Measurements from ENCODE around the gene GNAQ.
A peak's percentile ranks its signal among the peaks of the same experiment; 100 is the strongest.

Gene GNAQ

DNA sequence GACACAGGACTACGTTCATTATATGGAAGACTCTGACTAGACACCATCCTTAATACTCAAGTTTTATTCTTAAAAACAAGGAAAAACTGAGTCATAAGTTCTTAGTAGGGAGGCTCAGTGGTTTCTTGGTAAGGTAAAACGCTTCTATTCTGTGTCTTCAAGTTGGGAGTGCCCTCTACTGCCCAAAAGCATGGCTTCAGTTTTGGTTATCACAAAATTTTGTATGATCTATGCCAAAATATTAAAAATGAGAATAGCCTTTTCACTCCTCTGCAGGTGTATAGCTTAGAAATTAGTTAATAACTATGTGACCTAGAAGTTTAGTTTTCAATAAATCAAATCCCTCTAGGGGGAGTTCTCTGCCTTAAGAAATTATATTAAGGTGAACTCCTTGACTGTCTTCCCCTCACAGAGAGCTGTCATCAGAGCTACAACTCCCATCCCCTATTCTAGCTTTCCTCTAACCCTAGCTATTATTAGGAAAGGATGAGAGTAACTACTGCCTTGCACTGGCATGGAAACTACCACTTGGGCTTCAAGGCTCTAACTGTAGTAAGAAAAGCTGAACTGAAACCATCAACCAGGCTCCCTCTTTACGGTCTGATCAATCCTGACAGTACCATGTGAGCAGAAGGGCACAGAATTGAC, 189.7 kb downstream of the GNAQ start:
- no peak for DNase-seq

DNA sequence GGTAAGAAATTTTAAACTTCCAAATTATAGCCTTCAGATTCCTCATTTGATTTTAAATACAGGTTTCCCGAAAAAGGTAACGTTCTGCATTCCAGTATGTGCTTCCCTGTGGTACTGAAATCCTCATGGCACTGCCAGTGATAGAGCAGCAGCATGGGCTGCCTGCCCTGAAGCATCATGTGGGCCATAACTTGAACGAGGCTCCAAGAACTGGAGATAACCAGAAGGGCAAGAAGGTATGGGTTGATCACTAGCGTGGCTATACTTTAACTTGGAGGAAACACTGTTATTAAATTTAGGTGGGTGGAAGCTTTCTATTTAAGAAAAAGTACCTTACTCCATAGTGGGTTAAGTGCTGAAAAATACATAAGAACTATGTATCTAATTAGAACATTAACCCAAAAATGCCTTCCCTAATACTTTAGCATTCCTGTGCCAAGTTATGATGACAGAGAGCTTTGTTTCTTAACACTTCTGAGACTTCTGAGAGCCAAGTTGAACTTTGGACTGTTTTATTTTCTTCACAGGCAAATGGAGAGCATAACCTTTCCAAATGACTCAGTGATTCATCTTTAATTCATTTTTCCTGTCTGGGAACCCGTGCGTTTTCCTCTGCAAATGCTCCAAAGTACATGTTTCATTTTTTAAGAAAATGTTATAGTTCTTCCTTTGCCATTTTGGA, 192.0 kb downstream of the GNAQ start:
- peak; percentile 66 for DNase-seq

DNA sequence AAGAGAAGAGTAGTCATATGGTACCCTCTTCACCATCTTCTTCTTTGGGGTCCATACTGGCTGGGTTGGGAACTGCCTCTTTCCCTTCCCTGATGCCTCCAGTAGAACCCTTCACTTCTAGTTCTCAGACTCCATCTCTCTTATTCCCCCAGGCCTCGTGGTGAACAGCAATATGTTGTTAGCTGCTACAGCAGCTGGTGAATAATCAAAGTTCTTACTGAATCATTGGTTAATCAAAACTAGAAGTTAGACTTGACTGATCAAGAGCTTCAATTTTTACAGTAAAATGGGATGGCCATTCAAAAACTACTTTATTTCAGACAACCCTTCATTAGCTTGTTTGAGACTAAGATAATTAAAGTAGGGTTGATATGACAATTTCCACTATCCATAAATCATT, 192.6 kb downstream of the GNAQ start:
- DNase-seq, result no peak

DNA sequence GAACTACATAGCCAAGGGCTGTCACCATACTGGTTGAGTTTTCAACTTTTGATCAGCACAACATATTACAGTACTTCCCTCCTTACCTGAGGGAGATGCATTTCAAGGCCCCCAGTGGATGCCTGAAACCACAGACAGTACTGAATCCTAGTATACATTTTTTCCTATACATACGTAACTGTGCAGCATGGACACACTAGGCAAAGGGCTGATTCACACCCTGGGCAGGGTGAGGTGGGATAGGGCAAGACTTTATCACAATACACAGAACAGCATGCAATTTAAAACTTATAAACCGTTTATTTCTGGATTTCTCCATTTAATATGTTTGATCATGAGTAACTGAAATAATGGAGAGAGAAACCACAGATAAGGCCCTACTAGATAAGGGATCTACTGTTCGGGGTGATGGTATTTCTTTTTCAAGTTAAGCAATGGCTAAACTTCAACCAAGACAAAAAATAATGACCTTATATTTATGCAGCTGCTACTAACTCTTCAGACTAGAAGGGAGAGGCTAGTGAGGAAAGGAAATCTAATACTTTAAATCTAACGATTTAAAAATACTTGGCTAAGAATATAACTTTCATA, 196.6 kb downstream of the GNAQ start:
- DNase-seq, result no peak

DNA sequence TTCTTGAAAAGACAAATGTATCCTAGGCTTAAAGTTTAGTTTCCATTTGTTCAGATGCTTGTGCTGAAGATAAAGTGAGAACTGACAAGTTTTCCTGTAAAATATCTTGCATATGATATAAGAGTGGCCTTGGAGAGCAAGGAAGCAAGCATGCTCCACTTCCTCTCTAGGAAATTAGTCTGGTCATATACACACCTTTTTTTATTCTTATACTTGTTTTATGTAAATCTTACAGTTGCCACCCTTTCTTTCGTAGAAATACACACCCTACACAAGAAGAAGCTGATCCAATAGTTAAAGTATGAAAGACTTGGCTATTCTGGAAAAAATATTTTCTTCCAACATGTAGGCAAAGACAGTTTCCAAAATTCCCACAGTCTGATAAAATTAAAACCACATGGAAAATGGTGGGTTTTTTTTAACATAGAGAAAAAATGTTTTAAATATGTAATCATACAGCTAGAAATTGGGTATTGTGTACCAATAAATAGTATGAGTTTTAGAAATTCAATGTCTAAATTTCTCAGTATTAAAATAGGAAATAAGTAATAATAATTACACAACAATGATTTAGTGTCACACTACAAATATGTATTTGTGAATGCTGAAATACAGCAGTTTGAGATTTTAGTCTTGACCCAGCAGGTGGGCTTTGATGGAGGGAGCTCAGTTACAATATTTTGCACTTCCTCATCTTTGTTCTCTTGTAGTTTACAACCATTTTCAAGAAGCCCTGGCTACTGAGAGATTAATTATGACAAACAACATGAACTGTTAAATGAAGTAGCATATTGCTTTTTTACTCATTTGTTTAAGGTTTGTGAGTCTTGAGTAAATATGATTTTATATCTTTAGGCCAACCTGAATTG, 197.8 kb downstream of the GNAQ start:
- DNase-seq, result peak; percentile 47

DNA sequence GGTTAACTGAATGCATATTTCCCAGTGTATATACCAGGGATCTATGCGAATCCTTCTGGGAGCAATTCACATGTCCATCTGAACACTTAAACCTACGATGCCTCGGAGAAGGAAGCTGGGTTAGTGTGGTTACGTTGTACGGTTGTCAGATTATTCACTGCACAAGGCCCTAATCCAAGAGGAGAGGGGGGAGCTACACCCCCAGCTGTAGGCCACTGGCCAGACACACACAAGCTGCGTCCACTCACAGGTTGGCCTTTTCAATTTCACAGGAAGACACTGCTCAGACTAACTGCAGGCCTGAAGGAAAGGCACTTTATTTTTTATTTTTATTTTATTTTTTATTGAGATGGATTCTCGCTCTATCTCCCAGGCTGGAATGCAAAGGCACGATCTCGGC, 199.0 kb downstream of the GNAQ start:
- DNase-seq, result no peak

DNA sequence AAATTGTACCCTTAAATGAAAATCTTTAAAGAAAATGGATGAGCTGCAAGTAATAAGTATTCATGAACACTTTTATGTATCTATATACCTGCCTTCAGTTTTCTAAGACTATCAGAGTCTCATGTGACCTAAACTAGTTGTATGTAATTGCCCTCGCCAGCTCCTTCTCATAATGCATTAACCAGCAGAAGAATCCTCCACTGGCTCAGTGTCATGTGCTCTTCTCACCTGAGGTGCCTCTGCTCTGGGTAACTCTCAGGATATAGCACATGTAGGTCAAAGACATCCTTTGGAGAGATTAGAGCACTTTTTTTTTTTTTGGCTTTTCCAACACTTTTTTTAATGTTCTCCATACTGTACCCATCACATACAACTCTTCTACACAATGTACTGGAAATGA, 199.8 kb downstream of the GNAQ start:
- DNase-seq, result no peak

DNA sequence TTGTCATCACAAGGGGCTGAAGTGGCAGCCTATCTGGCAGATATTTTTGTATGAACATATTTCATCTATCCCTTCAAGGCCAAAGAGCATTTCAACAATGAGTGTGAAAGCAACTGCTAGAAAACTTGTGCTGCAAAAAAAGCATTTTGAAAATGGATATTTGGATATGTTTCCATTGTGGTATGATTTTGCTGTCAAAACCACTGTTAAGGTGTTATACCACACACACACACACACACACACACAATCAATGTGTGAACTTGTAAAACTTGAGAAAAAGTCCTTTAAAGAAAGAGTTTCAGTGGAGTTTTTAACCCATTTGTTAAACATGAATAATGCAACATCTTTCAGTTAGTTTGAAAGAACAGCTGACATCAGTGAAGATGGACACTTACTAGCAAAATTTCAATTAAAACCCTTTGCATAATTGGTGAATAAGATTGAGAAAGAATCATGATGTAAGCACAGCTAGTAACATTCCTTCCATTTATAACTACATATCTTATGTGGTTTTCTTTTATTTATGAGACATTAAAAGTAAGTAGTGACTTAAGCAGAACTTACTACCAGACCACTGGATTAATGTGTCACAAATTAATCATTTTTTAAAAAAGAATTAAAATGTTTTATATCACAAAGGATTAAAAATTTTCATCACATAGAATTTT, 200.9 kb downstream of the GNAQ start:
- peak; percentile 61 for DNase-seq

DNA sequence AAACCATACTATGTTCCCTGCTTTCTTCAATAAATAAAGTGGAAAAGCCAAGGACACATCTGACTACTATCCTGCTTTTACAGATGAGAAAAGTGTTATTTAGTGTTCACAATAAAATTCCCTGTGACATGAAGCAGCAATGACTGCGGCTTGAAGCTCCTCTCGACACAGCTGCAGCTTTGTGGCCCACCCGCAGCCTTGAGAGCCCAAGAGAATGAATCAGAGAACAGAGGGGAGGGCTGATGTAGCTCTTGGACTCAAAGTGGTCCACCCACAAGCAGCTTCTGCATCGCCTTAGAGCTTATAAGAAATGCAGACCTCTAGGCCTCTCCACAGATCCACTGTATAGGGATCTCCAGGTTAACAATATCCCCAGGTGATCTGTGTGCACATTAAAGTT, 202.2 kb downstream of the GNAQ start:
- DNase-seq, result peak; percentile 22

DNA sequence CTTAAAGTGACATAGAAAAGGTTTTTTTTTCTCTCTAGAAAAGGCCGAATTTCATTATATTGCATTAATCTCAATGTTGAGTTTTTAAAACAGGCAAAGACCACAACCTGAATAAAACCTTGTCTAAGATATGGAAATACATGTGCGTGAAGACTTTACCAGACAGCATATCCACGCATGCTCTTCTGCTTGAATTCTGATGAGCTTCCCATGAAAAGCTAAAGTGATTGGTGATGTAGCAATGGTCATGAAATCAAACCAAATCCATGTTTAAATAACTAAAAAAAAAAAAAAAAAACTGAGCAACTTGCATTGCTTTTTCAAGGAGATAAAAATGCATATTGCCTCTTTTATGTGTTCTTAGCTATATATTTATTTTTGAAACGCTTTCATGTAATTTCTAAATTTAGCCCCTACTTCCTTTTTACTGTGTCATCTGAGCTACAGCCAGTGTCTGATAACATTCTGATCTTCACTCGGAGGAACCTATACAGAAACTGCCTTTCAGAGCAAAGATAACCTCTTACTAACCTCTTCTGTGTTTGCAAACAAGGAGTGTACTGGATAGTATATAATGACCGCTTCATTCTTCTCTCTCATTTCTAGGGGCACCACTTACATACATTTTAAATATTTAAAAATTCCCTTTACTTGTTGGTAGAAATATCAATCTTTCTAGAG, 204.4 kb downstream of the GNAQ start:
- DNase-seq, result no peak

DNA sequence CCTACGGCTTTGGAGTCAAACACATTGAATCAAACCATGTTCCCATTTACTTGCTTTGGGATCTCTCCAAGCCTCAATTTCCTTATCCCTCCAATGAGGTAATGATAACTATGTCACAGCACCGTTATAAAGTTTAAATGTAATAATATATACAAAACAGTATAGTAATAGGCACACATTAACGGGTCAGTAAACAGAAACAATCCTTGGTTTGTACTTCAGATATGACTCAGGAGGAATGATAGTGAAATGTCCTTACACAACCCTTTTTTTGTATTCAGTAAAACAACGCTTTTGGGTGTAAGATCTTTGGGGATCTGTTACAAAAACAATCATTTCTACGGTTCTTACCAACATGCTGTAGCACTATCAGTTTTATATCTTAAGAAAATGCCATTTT, 205.0 kb downstream of the GNAQ start:
- DNase-seq, result no peak

DNA sequence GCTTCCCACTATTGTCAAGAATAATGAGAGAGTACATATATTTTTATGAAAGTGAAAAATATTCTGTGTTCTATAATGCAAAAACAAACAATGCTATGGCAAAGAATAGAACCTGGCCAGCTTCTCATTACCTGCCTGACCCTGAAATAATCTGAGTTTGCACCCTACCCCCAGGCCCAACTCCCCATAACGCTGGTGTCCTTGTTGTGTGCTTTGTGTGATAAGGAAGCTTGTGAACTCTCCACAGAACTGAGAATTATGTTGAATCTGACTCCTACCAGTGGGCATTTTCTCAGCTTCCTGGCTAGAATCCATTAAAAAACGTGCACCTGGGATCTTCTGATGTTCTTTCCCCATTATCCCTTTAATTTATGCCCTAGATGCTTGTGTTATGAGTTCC, 205.5 kb downstream of the GNAQ start:
- no peak for DNase-seq

DNA sequence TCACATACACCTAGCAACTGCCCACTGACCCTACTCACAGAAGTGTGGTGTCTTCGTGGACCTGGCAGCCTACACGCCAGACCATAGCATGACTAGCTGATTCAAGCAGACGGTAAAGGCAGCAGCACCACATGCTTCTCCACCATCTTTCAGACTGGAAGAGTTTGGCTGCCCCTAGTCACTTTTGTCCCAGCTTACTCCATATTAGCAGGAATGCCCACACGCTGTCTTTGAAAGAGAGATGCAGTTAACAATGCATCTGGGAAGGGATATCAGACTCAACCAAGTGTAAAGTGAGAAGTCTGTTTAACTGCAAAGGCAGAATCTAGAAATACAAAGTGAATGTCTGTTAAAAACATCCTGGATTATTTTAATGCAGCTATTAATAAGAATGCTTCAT, 206.2 kb downstream of the GNAQ start:
- no peak for DNase-seq

DNA sequence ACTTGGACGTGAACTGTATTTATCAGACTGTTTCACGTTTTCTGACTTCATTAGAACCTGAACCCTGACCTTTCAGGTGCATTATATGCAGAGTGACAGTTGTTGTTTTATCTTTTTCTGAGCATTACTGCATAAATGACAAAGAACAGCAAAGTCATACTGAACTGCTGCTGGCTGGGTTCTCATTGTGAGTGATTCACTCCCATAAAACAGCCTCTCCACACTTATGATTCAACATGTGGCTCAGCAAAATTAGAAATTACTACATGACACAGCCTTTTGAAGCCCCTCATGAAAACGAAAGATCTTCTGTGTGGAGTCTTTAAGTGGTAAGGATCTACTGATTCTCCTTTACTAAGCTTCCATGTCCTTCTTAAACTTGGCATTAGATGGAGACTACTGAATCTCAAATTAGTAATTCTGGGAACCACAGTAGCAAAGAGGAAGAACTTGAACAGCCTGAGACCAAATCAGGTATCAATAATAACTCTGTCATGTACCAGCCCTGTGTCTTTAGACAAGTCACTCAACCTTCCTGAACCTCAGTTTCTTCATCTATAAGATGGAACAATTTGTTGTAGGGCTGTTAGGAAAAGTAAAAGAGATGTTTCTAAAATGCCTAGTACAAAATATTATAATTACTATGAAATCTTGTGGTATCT, 211.2 kb downstream of the GNAQ start:
- peak; percentile 71 for DNase-seq

DNA sequence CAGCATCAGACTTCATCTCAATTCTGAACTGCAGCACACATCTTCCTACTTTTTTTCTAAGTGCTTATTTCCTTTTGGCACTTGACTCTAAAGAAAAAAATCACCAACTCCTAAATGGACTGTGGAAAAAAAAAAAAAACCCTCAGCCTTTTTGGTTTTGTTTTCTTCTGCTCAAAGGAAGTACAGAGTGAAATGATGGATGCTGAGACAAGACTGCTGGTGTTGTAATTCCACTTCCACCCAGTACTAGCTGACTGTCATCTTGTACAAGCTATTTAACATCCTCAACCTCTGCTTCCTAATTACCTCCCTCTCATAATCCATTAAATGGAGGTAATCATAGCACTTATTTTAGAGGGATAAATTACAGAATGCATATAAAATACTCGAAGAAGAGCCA, 212.0 kb downstream of the GNAQ start:
- no peak for DNase-seq

DNA sequence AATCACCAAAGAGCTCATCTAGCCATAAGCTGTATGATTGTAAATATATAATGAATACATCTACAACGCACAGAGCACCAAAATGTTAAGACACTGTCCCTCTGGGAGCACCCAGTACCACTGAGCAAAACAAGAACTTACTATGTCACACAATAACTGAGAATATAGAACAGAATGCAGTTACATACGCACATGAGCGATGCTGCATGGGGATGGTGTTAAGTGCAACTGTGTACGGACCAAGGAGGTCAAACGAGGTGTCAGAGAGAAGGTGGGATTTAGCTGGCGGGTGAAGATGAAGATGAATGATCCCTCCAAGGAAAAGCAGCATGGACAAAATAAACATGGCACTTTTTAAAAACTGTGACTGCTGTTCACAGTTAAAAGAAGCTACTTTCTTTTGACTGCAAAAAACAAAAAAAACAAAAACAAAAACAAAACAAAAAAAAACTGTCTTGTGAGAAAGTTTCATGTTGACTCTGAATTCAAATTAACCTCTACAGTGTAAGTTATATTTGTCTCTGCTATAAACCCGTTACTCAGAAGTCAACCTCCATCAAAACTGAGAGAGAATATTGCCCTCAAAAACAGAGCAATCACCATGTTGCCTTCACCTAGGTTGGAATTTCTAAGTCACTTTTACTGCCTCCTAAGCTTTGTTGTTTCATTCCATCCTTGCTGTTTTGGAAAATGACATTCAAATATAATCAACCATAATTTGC, 213.9 kb downstream of the GNAQ start:
- DNase-seq, result no peak

DNA sequence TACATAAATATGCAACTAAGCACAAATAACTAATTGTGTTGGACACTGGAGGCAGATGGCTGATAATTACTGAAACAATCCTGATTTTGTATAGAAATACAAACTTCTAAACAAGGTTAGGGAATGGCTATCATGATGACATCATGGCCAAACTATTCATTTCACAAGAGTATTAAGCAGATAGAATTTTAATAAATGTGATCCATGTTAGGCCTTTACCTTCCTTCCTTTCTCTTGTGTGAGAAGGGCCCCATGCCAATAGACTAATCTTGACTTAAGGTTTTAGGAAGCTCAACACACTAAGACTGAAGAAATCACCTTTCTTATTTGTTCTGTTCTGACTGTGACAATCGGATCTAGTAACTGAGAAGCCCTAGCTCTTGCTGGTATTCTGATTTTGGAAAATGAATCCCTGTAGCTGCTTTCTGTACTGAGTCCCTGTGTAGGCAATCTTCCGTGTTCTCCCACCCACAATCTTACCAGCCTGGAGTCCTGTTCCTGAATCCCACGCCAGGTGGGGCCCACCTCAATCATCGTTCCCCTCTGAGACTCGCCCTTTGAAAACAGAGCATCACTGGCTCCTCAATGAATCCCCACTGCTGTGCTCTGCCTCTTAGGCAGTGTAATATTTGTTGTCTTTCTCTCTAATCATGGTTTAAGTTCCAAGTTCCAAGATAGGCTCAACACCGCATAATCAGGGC, 214.8 kb downstream of the GNAQ start:
- DNase-seq, result peak; percentile 26

DNA sequence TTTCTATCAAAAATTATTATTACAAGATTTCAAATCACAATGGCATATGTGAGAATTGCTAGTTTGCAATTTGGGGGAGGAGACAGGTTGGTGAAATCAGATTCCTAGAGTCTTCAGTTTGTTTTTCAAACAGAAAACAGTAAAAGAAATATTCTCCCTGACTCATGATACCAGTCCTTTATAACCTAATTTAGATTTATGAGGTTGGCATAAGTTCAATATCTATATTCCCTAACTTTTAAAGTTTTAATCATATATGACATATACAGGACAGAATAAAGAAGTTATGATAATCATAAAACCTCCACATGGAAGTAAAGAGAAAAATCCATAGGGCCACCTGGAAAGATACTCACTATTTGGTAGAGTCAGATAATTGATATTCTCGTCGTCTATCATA, 216.4 kb downstream of the GNAQ start:
- no peak for DNase-seq

DNA sequence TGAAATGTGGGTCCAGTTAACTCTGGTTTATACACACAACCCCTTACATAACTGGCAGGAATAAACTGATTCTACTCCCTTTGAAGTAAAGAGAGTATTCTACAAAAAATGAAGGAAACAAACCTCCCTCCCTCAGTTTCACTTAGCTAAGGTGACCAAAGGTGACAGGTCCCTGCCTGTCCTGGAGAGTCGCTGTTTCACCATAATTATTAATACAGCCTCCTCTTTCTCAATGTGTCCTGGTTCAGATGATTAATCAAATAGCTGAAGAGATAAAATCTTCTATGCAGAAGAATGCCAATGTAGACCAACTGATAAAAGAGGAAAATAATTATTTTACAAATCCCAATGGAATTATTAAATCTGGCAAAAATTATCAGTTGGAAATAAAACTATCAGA, 219.8 kb downstream of the GNAQ start:
- no peak for DNase-seq

DNA sequence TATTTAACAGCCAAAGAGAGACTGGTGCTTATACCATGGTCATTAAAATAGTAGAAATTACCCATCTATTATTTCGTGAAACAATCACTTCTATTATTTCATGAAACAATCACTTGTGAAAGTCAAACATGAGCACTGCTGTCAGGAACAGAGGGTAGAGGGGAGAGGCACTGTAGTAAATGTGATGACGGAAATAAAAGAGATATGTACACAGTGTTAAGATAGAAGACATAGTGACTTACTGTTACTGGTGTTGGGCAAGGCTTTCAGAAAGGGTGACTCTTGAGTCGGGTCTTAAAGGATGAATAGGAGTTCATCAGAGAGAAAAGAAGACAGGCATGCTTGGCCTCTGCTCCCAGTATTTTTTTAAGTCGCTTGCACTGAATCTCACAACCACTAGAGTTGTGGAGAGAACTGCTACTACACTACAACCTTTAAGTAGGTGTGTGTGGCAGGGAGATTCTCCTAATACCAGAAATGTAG, 220.9 kb downstream of the GNAQ start:
- no peak for DNase-seq
